ENCODE measurements around the gene SLC9A3.

- no peak for TF ChIP-seq CTCF (IDR thresholded peaks at IDR 0.05)
- TF ChIP-seq POLR2A (IDR thresholded peaks at IDR 0.05), result no peak
- TF ChIP-seq POLR2AphosphoS5 (IDR thresholded peaks at IDR 0.05), result no peak
Measured at GRCh38 chr5:516338-516925, 7.8 kb downstream of the SLC9A3 start.
